GM19239 (cell line): ENCODE measurements around the gene BIRC6.

Experiments used
- DNase-seq: peaks from one replicate; pipeline ENCODE4 v3.0.0; 2011; ENCODE audit warnings: low spot score; ENCODE audit not compliant: insufficient read length
- FAIRE-seq: peaks from 2 replicates; lab custom pipeline; 2011; peaks lifted over from hg19 to GRCh38; lab: Jason Lieb, UNC

Gene BIRC6

DNA sequence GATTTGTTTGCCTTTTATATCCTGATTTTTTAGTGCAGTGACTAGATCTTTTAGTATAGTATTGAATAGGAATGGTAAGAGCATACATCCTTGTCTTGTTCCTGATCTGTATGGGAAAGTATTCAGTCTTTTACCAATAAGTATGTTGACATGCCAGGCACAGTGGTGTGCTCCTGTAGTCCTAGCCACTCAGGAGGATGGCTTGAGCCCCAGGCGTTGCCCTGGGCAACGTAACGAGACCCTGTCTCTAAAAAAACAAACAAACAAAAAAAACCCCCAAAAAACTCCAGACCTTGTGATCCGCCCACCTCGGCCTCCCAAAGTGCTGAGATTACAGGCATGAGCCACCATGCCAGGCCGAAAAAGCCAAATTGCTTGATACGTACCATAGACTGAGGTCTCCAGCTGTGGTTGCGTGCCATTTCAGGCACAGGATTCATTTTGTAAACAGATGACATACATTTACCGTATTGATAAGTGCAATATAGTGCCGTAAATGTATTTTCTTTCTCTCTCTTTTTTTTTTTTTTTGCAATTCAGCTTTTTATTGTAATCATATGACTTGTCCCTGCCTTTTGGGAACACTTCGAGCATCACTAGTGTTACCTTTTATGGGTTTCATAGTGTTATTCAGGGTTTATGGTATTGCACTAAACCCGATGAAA, 18.5 kb downstream of the BIRC6 start:
- FAIRE-seq (no peak), DNase-seq (no peak)

GRCh38 chr2:32376756-32377155, 19.9 kb downstream of the BIRC6 start:
- FAIRE-seq: no peak
- DNase-seq: no peak

DNA sequence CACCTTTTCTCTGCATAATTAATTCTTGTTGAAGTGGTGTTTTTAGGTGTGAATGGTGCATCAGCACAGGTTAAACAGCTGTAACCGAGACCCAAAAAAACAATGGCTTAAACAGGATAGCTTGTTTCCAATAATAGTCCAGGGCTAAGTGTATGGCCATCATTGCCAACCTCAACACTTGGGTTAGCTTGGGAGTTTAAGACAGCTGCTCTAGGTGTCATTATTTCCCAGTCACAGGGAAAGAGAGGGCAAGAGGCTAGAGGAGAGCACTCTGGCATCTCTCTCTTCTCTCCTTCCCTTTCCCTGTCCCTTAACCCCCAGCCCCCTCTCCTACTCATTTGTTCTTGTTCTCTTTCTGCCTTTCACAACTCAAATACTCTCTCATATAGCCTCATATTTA, 21.1 kb downstream of the BIRC6 start:
- no peak for DNase-seq
- FAIRE-seq: peak; percentile 61

GRCh38 chr2:32379352-32379751, 22.5 kb downstream of the BIRC6 start:
- DNase-seq (no peak), FAIRE-seq (no peak)

DNA sequence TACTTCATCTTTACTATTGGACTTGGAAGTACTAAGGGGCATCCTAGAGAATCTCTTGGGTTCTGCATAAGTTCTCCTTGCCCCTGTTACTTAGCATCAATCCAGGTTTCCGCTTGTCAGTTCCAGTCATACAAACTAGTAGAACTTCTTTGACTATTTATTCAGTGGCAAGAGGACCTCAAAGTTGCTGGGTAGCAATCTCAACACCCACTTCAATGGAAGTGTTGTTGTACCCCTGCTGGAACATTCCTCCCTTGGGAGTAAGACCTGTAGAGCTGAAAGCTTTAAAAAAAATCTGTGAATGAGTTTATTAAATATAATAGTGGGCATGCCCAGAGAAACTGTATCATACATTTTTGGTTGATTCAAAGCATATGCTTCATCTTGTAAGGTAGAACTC, 27.0 kb downstream of the BIRC6 start:
- FAIRE-seq: no peak

GRCh38 chr2:32384529-32384928, 27.7 kb downstream of the BIRC6 start:
- DNase-seq (no peak), FAIRE-seq (no peak)

More for the DNA sequence above, 27.0 kb downstream of the BIRC6 start:
- DNase-seq: no peak

- FAIRE-seq (no peak), DNase-seq (no peak)
Observed at GRCh38 chr2:32386739-32387138, 29.9 kb downstream of the BIRC6 start.

DNA sequence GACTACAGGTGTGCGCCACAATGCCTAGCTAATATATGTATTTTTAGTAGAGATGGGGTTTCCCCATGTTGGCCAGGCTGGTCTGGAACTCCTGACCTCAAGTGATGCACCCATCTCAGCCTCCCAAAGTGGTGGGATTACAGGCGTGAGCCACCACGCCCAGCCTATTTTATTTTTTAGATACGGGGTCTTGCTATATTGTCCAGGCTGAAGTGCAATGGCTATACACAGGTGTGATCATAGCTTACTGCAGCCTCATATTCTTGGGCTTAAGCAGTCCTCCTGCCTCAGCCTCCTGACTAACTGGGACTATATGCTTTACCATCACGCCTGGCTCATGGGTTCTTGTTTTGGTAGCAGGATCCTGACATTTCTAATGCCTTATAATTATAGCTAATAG, 42.4 kb downstream of the BIRC6 start:
- DNase-seq: no peak
- no peak for FAIRE-seq

DNA sequence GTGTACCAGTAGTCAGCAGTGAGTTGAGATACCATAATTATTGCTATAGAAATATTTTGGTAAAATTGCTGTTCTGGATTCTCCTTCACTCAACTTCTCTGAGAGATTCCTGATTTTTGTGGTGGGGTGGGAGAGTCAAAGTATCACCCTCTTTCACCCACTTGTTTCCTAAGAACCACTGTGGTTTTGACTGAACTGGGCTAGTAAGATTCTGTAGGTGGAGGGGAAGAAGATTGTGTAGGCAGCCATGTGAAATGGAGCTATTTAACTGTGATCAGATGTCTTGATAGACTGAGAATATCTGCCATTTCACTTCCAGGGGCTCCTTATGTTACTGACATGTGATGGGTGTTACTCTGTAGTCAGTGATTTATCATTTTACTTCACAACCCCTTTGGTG, 45.3 kb downstream of the BIRC6 start:
- peak; percentile 39 for FAIRE-seq
- DNase-seq: no peak

DNA sequence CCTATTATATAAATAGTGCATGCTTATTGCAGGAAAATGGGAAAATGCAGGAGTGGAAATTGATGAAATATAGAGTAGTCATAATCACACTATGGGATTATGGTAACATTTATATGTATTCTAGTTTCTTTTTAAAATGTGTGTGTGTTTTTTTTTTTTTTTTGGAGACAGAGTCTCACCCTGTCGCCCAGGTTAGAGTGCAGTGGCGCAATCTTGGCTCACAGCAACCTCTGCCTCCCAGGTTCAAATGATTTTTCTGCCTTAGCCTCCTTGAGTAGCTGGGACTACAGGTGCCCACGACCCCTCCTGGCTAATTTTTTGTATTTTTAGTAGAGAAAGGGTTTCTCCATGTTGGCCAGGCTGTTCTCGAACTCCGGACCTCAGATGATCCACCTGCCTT, 47.0 kb downstream of the BIRC6 start:
- FAIRE-seq (no peak), DNase-seq (no peak)

DNA sequence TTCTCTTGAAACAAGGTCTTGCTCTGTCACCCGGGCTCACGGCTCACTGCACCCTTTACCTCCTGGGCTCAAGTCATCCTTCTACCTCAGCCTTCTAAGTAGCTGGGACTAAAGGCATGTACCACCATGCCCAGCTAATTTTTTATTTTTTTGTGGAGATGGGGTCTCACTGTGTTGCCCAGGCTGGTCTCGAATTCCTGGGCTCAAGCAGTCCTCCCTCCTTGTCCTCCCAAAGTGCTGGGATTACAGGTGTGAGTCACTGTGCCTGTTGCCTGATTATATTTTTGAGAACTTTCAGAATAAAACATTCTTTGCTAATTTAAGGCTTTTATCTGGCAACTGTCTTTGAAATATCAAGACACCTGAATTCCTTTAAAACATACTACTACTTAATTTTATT, 47.9 kb downstream of the BIRC6 start:
- DNase-seq (no peak), FAIRE-seq (no peak)

- no peak for DNase-seq
- no peak for FAIRE-seq
Observed at GRCh38 chr2:32416519-32416918, 59.7 kb downstream of the BIRC6 start.

DNA sequence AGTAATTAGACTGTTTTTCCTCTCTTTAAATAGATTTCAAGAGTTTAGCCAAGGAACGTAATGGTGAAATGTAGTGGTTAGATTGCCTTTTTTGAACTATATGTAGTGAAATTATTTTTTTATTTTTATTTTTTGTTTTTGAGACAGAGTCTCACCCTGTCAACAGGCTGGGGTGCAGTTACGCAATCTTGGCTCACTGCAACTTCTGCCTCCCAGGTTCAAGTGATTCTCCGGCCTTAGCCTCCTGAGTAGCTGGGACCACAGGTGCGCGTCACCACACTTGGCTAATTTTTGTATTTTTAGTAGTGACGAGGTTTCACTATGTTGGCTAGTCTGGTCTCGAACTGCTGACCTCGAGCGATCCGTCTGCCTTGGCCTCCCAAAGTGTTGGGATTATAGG, 60.8 kb downstream of the BIRC6 start:
- DNase-seq: no peak
- FAIRE-seq: no peak

GRCh38 chr2:32418778-32419177, 62.0 kb downstream of the BIRC6 start:
- DNase-seq (no peak), FAIRE-seq (no peak)

GRCh38 chr2:32422133-32422532, 65.3 kb downstream of the BIRC6 start:
- FAIRE-seq (no peak), DNase-seq (no peak)

- FAIRE-seq (no peak), DNase-seq (no peak)
Observed at GRCh38 chr2:32423536-32423935, 66.7 kb downstream of the BIRC6 start.

DNA sequence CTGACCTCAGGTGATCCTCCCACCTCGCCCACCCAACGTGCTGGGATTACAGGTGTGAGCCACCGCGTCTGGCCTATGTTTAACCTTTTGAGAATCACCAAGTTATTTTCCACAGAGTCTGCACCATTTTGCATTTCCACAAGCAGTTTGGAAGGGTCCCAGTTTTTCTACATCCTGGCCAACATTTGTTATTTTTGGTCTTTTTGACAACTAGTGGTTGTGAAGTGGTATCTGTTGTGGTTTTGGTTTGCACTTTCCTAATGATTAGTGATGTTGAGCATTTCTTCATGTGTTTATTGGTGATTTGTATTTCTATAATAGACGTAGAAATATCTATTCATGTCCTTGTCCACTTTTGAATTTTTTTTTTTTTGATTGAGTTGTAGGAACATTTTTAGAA, 67.9 kb downstream of the BIRC6 start:
- FAIRE-seq: peak; percentile 61

GRCh38 chr2:32425719-32426141, 68.9 kb downstream of the BIRC6 start:
- FAIRE-seq: no peak
- DNase-seq: no peak

More for the DNA sequence above, 67.9 kb downstream of the BIRC6 start:
- no peak for DNase-seq

- DNase-seq: no peak
- FAIRE-seq: no peak
Observed at GRCh38 chr2:32427672-32428610, 71.1 kb downstream of the BIRC6 start.

DNA sequence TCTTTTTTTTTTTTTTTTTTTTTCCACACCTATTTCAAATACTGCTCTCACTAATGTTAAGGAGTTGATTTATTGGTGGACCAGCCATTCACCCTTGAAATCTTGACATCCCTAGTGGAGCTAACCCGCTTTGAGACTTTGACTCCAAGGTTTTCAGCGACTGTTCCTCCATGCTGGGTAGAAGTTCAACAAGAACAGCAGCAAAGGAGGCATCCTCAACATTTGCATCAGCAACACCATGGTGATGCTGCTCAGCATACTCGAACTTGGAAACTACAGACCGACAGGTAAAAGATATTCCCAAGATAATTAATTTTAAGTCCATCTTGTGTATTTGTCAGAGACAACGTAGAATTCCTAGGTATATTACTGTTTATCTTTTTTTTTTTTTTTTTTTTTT, 74.0 kb downstream of the BIRC6 start:
- FAIRE-seq (no peak), DNase-seq (no peak)

DNA sequence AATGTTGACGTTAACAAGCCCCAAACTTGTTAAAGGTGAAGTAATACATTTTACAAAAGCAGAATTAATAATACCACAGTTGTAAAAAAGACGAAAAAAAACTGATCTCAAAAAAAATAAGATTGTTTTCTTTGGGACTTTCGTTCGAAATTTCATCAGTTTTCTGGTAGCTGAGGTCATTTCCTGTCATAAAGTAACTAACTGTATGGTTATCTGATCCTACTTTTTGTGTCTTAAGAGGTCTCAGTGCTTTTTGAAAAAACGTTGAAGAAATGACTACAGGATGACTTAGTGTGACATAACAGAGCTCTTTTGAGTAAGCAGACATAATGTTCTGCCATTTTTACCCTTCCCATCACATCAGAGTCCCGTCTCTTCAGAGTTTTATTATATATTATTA, 79.3 kb downstream of the BIRC6 start:
- no peak for FAIRE-seq

More for the DNA sequence above, 79.3 kb downstream of the BIRC6 start:
- no peak for DNase-seq
